Measurements from ENCODE around the gene NPAS2.

The NPAS2 gene

DNA sequence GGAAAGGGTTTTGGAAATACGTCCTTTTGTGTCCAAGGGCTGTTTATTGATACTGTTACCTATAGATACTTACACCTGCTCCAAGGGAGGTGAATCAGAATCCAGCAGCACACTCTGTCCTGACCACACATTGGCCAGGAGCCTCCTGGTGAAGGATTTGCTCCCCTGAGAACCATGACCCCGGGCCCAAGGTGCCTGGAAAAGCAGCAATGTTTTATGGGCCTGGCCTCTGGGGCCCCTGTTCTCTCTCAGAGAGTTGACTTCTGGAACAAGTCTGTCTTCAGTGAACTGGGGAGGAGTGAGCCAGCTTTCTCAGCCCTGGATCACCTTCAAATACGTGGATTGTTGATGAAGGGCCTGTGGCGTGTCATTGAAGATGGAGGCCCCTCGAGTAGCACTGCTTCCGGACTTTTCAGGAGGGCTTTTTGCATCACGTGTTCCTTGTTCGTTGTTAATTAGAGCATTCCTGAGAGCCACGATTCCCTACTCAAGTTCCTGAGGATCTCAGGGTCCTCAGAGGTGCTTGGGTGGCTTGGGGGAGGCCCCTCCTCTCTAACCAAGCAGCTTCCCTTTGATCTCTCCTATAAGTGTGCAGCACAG, 103.6 kb downstream of the NPAS2 start:
- in situ Hi-C loops (cut with MboI; ENCODE audit: low pct_unique_long_range_greater_than_20kb, low sequenced_read_pairs, unreplicated experiment), result no loop called here
- no peak for DNase-seq (ENCODE audit: low spot score)
- TF ChIP-seq, protein P1, sequence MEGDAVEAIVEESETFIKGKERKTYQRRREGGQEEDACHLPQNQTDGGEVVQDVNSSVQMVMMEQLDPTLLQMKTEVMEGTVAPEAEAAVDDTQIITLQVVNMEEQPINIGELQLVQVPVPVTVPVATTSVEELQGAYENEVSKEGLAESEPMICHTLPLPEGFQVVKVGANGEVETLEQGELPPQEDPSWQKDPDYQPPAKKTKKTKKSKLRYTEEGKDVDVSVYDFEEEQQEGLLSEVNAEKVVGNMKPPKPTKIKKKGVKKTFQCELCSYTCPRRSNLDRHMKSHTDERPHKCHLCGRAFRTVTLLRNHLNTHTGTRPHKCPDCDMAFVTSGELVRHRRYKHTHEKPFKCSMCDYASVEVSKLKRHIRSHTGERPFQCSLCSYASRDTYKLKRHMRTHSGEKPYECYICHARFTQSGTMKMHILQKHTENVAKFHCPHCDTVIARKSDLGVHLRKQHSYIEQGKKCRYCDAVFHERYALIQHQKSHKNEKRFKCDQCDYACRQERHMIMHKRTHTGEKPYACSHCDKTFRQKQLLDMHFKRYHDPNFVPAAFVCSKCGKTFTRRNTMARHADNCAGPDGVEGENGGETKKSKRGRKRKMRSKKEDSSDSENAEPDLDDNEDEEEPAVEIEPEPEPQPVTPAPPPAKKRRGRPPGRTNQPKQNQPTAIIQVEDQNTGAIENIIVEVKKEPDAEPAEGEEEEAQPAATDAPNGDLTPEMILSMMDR (IDR thresholded peaks at IDR 0.05; ENCODE audit: extremely low read depth, insufficient read depth, missing control alignments), result no peak

DNA sequence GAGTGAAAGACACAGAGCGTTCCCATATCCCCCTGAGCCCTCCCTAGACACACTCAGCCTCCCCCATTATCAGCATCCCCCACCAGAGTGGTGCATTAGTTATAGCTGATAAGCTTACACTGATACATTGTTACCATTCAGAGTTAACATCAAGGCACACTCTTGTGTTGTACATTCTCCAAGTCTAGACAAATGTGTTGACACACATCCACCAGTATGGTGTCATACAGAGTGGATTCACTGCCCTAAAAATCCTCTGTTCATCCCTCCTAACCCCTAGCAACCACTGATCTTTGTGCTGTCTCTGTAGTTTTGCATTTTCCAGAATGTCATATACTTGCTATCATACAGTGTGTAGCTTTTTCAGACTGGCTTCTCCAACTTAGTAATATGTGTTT, 104.2 kb downstream of the NPAS2 start:
- in situ Hi-C loops (cut with MboI; ENCODE audit: low pct_unique_long_range_greater_than_20kb, low sequenced_read_pairs, unreplicated experiment), result no loop called here
- TF ChIP-seq, protein P1 (IDR thresholded peaks at IDR 0.05; ENCODE audit: extremely low read depth, insufficient read depth, missing control alignments), result no peak
- no peak for DNase-seq (ENCODE audit: low spot score)

GRCh38 chr2:100924520-100925451, 104.8 kb downstream of the NPAS2 start:
- DNase-seq (ENCODE audit: low spot score), result peak; percentile 56
- in situ Hi-C loops (cut with MboI; ENCODE audit: low pct_unique_long_range_greater_than_20kb, low sequenced_read_pairs, unreplicated experiment), result no loop called here
- TF ChIP-seq, protein P1 (IDR thresholded peaks at IDR 0.05; ENCODE audit: extremely low read depth, insufficient read depth, missing control alignments), result no peak

DNA sequence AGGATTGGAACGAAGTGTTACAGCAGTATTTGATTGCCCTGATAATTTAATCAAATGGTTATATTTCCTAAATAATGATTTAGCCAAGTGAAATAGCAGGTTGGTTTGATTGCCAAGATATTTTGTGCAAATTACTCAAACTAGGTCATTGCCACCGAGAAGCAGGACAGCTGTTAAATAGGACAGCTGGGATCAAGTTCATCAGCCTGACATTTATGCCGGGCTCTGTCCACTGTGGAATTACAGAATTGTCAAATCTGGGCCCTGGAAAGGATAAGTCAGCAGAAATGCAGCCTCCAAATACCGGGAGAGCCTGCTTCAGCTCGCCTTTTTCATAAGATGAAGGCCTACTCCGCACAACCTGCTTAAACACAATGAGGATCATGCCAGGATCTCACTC, 108.3 kb downstream of the NPAS2 start:
- TF ChIP-seq, protein P1 (IDR thresholded peaks at IDR 0.05; ENCODE audit: extremely low read depth, insufficient read depth, missing control alignments), result no peak
- in situ Hi-C loops (cut with MboI; ENCODE audit: low pct_unique_long_range_greater_than_20kb, low sequenced_read_pairs, unreplicated experiment), result no loop called here
- DNase-seq (ENCODE audit: low spot score), result no peak

GRCh38 chr2:100929147-100929546, 109.2 kb downstream of the NPAS2 start:
- TF ChIP-seq, protein P1 (IDR thresholded peaks at IDR 0.05; ENCODE audit: extremely low read depth, insufficient read depth, missing control alignments), result no peak
- in situ Hi-C loops (cut with MboI; ENCODE audit: low pct_unique_long_range_greater_than_20kb, low sequenced_read_pairs, unreplicated experiment), result no loop called here
- DNase-seq (ENCODE audit: low spot score), result no peak

- in situ Hi-C loops (cut with MboI; ENCODE audit: low pct_unique_long_range_greater_than_20kb, low sequenced_read_pairs, unreplicated experiment), result no loop called here
- TF ChIP-seq, protein P1 (IDR thresholded peaks at IDR 0.05; ENCODE audit: extremely low read depth, insufficient read depth, missing control alignments), result no peak
- no peak for DNase-seq (ENCODE audit: low spot score)
Measured at GRCh38 chr2:100934504-100935371, 114.8 kb downstream of the NPAS2 start.

Data from GM13977 (cell line).